Erythroblast (primary cell): ENCODE measurements around the gene ARHGAP44.

Source experiments
- DNase-seq, 2 experiments: peaks; one replicate each; lab custom pipeline; 2025; lab: John Stamatoyannopoulos, UW
- GATA1 ChIP-seq: IDR thresholded peaks from 2 replicates; pipeline ENCODE4 v1.6.1; 2011; ENCODE audit warnings: low read depth, mild to moderate bottlenecking, control low read depth, low read length, moderate library complexity
- POLR2A ChIP-seq: IDR thresholded peaks from 2 replicates; pipeline ENCODE4 v1.6.1; 2011; ENCODE audit warnings: mild to moderate bottlenecking, low read length

Gene ARHGAP44

GRCh38 chr17:12790249-12791106 lies 1.2 kb downstream of the ARHGAP44 start:
- DNase-seq, result no peak
- no peak for TF ChIP-seq GATA1
- no peak for TF ChIP-seq POLR2A

DNA sequence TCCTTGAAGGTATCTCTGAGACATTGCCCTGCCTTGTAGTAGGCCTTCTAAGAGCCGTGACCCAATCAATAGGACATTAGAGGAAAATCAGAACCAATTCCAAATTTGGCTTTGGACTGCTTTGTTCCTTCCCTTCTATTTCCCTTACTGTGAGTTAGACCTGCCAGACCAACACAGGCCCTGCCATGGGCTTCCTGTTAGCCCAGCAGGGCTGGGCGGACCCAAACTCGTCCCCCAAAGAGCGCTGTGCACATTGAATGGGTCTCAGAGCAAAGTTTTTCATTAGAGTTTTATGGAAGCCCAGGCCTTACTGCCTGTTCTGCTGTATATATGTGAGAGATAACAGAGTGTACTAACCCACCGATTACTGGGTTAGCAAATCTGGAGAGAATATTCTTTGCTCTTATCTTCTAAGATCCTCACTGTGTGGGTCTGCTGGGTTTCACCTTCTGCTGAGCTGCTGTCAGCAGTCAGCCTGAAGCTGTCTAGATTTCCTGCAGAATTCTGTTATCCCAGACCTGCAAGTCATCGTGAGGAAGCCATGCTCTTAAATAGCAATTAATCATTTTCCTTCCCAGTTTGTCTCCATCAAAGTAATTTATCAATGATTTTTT lies 5.7 kb downstream of the ARHGAP44 start:
- TF ChIP-seq POLR2A (no peak), GATA1 (no peak)
- no peak for DNase-seq

DNA sequence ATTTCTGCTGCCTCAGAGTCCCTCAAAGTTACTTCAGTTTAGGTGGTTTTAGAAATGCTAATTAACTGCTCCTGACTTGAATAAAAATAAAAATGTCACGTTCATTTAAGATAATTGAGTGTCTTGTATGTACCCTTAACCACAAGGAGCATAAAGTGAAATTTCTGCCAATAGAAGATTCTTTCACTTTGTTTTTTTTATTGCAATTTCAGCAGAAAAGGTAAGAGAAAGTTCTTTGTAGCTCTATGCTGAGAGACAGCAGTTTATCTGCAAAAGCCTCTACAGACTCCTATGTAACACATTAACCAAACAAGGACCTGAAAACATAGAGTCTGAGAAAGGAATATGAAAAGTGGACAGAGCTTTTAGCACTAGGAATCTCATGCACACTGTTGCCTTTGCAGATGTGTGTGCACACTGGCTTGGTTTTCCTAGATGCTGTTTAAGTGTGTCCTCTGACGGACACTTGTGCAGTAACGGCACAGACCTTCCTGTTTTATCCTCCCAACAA lies 11.6 kb downstream of the ARHGAP44 start:
- TF ChIP-seq POLR2A (no peak), GATA1 (no peak)
- no peak for DNase-seq

GRCh38 chr17:12806630-12807029 lies 17.3 kb downstream of the ARHGAP44 start:
- TF ChIP-seq GATA1 (no peak), POLR2A (no peak)
- no peak for DNase-seq

GRCh38 chr17:12808723-12809122 lies 19.4 kb downstream of the ARHGAP44 start:
- no peak for TF ChIP-seq GATA1
- no peak for TF ChIP-seq POLR2A
- DNase-seq, result no peak

DNA sequence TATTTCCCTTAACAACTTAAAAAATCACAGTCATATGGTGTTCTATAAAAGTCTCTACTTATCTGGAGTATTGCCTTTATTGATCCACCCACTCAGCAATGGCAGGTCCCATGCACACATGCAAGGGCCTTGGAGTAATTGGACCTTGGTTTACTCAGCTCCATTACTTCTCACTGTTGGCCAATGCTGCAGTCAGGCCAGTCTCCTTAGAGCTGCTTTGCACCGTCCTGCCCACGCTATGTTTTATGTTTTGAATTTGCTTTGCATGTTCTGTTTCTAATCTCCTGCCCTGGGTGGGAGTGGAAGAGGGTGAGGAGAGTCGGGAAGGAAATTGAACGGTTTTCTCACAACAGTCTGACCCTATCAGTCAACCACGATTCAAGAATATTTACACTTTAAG lies 23.6 kb downstream of the ARHGAP44 start:
- no peak for TF ChIP-seq POLR2A
- TF ChIP-seq GATA1, result no peak
- no peak for DNase-seq

DNA sequence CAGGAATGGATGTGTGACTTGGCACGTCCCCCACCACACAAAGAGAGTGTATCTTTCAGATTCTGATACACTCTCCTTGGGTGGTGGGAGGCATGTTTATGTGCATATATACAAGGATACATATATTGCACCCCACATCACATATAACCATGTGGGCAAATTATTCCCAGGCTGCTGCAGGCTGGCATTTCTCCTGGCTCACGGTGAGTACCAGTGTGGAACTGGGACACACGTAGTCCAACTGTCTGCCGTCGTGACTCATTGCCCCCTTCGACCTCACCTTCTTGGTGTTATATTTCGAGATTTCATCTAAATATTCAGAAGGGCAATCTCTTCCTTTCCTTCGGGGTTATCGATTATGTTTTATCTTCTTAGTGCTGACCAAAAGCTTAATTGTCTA lies 24.4 kb downstream of the ARHGAP44 start:
- TF ChIP-seq GATA1, result no peak
- TF ChIP-seq POLR2A, result no peak
- no peak for DNase-seq

DNA sequence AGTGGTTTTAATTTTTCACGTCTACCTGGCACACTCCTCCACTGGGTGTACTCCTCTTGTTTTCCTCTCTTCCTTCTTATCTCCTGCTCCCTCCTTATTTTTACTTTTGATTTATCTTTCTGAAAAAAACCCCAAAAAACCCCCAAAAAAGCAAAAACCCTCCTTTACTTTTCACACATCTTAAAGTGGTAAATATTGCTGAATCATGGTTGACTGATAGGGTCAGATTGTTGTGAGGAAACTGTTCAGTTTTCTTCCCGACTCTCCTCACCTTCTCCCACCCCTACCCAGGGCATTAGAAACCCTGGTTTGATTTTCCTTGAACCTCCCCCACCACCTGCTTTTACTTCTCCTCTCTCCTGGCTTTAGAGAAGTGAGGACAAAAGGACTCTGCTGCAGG lies 25.4 kb downstream of the ARHGAP44 start:
- TF ChIP-seq GATA1 (no peak), POLR2A (no peak)
- no peak for DNase-seq

GRCh38 chr17:12815642-12816141 lies 26.4 kb downstream of the ARHGAP44 start:
- DNase-seq, result no peak
- TF ChIP-seq POLR2A (no peak), GATA1 (no peak)

GRCh38 chr17:12821376-12821940 lies 32.2 kb downstream of the ARHGAP44 start:
- DNase-seq, result no peak
- TF ChIP-seq POLR2A (no peak), GATA1 (no peak)

GRCh38 chr17:12826431-12826830 lies 37.1 kb downstream of the ARHGAP44 start:
- DNase-seq, result no peak
- TF ChIP-seq GATA1 (no peak), POLR2A (no peak)

DNA sequence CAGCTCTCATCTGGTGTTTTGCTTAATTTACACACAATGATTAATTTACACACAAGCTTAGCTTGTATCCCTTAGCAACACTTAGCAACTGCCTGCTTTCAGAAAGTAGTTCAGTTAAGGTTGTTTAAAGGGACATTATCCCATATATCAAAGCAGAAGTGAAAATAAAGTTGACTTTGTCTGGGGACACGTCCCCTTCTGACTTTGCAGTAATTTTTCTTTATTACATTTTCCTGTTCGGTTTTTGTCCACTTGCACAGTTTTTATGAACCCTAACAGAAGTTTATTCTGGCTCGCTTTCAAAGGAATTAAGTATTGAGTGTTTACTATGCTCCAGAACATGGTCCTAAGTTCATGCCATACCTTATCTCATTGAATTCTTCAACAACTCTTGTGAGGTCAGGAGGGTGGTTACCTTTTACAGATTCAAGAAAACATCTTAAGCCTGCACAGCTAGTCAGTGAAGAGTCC lies 41.5 kb downstream of the ARHGAP44 start:
- TF ChIP-seq POLR2A (no peak), GATA1 (no peak)
- DNase-seq, result no peak

DNA sequence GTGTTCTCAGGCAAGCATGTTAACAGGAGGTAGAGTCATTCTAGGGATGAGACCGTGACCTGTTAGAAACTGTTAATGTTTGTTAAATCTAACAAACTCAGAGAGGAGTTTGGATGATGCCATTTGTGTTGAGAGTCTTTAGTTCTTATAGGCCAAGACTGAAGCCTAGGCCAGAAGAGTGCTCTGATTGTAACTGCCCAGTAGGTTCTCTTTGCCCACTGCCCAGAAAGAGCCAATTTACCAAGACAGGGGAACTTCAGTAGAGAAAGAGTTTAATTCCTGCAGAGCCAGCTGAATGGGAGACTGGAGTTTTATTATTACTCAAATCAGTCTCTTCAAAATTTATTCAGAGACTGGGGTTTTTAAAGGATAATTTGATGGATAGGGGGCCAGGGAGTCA lies 42.5 kb downstream of the ARHGAP44 start:
- no peak for TF ChIP-seq GATA1
- TF ChIP-seq POLR2A, result no peak

DNA sequence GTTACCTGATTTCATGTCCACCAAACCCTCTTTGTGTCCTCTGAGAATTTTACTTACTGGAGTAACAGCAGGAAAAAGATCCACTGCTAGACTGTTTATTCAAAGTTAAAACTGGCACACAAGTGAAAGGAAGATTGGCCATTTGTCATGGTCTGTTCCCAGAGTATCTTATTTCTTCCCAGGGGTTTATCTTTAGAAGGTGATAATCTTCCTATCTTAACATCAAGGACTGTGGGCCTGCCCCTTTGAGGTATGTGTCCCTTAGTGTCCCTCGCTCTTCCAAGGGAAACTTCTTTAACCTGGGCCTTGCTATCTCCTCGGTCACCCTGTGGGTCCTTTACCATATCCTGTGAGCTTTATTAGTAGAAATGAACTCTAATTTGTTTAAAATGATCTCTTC lies 49.7 kb downstream of the ARHGAP44 start:
- no peak for DNase-seq
- TF ChIP-seq POLR2A (no peak), GATA1 (no peak)

More for the DNA sequence above, 42.5 kb downstream of the ARHGAP44 start:
- no peak for DNase-seq
